Psoas muscle (tissue), 8 donors: ENCODE results near the gene DPYSL5. TPM values are rescaled to one million over a fixed set of nuclear protein-coding genes. Genes with fewer than 3 reads are reported as not detected.

Source experiments
- ATAC-seq, 4 donors: fragments of 200-7000 bp; cut with Tn5 transposase; one replicate each; pipeline ENCODE4 v1.9.1; 2020; ENCODE audit warnings: moderate library complexity in 3 of 4, mild to moderate bottlenecking in 2 of 4
- DNase-seq, 2 donors: peaks; one replicate each; pipeline ENCODE4 v3.0.0-alpha.2; 2020
- H3K27ac ChIP-seq: fragments of 200-600 bp; one replicate; pipeline ENCODE4 v1.8.0; 2022
- H3K27me3 ChIP-seq, 3 donors: fragments of 200-600 bp in 1 of 3; one replicate each; pipeline versions ENCODE4 v1.6.1 to v1.8.0; 2013 to 2022; ENCODE audit warnings: low read length in 2 of 3, mild to moderate bottlenecking in 2 of 3, moderate library complexity in 1 of 3; ENCODE audit not compliant: insufficient read depth in 3 of 3
- H3K36me3 ChIP-seq, 2 donors: fragments of 200-600 bp in 1 of 2; one replicate each; pipeline versions ENCODE4 v1.6.1 to v1.8.0; 2013 to 2022; ENCODE audit warnings: low read depth in 1 of 2, mild to moderate bottlenecking in 1 of 2, moderate library complexity in 1 of 2; ENCODE audit not compliant: insufficient read depth in 1 of 2
- H3K4me1 ChIP-seq: fragments of 200-600 bp; one replicate; pipeline ENCODE4 v1.8.0; 2022
- H3K4me3 ChIP-seq: fragments of 200-600 bp; one replicate; pipeline ENCODE4 v1.8.0; 2022; ENCODE audit warnings: mild to moderate bottlenecking
- H3K9me3 ChIP-seq: fragments of 200-600 bp; one replicate; pipeline ENCODE4 v1.8.0; 2022
- CTCF ChIP-seq: fragments of 200-600 bp; IDR thresholded peaks from one replicate; pipeline ENCODE4 v1.8.0; 2022; ENCODE audit warnings: antibody characterized with exemption
- WGBS, 3 donors: extraction: QIAGEN DNeasy Blood & Tissue Kit; methylation state at CpG; one replicate each; pipeline versions ENCODE4 v1.1.6 to v1.1.7; 2013; 5-methylcytosine and 5-hydroxymethylcytosine counted together
- intact Hi-C, 2 donors: fragments of 100-400 bp; cut with DNase I; formaldehyde crosslinking; loops; one replicate each; pipeline versions ENCODE4 v1.11.0 to v1.14.2; 2022
- polyA plus RNA-seq, 3 donors: library from polyadenylated mRNA; stranded (reverse); fragments of 200-250 nt; gene quantifications; one replicate each; pipeline ENCODE4 v1.2.3, GENCODE V29; 2013
- total RNA-seq, 4 donors: library from RNA; stranded (reverse); fragmentation: NEBNext Ultra II Directional in 2 of 4; extraction: Animal tissue kit (Norgen Biotek cat#: 25700) in 2 of 4; gene quantifications; one replicate each; pipeline versions ENCODE4 v1.2.1 to v1.2.4, GENCODE V29; 2021 to 2023
- donor health status: healthy with polysubstance abuse.
- donor health status: DM: no; HTN: no; CAD: no; lungs with moderate emphysema.
- donor health status: Bipolar disorder and iron deficiency.
- donor health status: healthy.
- donor health status: DM: yes; HTN: yes; CAD: no.
- donor health status: DM: no; HTN: no; CAD: no.
- donor health status: DM: no; HTN: no; CAD: no.
- donor health status: DM: yes; HTN: yes; CAD: no.

The DPYSL5 gene
- total and polyA plus RNA-seq, 7 donors: 0.03 to 0.39 (median 0.08) TPM; not detected in 3

- DNase-seq: no peak
- no peak for ATAC-seq
- Histone ChIP-seq H3K4me1 (no peaks in the 10 kb centered on the region), H3K27me3 (peaks cover 0 to 2% (median 0%) of the 10 kb centered on the region in 3 donors), H3K9me3 (no peaks in the 10 kb centered on the region), H3K4me3 (no peak overlapping the region), H3K27ac (no peak overlapping the region), H3K36me3 (no peaks in the 10 kb centered on the region)
- TF ChIP-seq CTCF: no peak
- intact Hi-C loops: no loop called here
- WGBS, 3 donors: 56 to 61% (median 60%) methylated on average over 2 of the region's 2 CpGs
These were observed 40.0 kb upstream of the DPYSL5 start for GRCh38 chr2:26807788-26808460.

GRCh38 chr2:26809211-26809610, 38.7 kb upstream of the DPYSL5 start:
- Histone ChIP-seq H3K27ac (no peak overlapping the region), H3K4me3 (no peak overlapping the region), H3K36me3 (no peaks in the 10 kb centered on the region), H3K27me3 (peaks cover 0 to 11% (median 0%) of the 10 kb centered on the region in 3 donors), H3K4me1 (no peaks in the 10 kb centered on the region), H3K9me3 (no peaks in the 10 kb centered on the region)
- no peak for DNase-seq
- intact Hi-C loops: no loop called here
- ATAC-seq: no peak
- WGBS, 3 donors: 86 to 96% (median 92%) methylated on average over 3 of the region's 3 CpGs
- TF ChIP-seq CTCF: no peak

- intact Hi-C loops: no loop called here
- no peak overlapping the region for H3K4me3 ChIP-seq
- TF ChIP-seq CTCF: no peak
- 72 to 74% (median 73%) methylated on average over 6 of the region's 6 CpGs for WGBS, 3 donors
- no peak overlapping the region for H3K27ac ChIP-seq
- no peak for ATAC-seq
- H3K27me3 ChIP-seq: peaks cover 0 to 14% (median 0%) of the 10 kb centered on the region in 3 donors
- DNase-seq: no peak
- H3K4me1 ChIP-seq: no peaks in the 10 kb centered on the region
- no peaks in the 10 kb centered on the region for H3K9me3 ChIP-seq
- H3K36me3 ChIP-seq: no peaks in the 10 kb centered on the region
These were observed 37.9 kb upstream of the DPYSL5 start for GRCh38 chr2:26809876-26810577.

GRCh38 chr2:26811261-26811660, 36.7 kb upstream of the DPYSL5 start:
- Histone ChIP-seq H3K27me3 (peaks cover 0 to 14% (median 0%) of the 10 kb centered on the region in 3 donors), H3K27ac (no peak overlapping the region), H3K4me3 (no peak overlapping the region), H3K36me3 (no peaks in the 10 kb centered on the region), H3K4me1 (no peaks in the 10 kb centered on the region), H3K9me3 (no peaks in the 10 kb centered on the region)
- intact Hi-C loops: no loop called here
- ATAC-seq (no peak), DNase-seq (no peak)
- 59 to 64% (median 63%) methylated on average over 8 of the region's 8 CpGs for WGBS, 3 donors
- no peak for TF ChIP-seq CTCF
